ENCODE results near the gene NCOR2.

DNA sequence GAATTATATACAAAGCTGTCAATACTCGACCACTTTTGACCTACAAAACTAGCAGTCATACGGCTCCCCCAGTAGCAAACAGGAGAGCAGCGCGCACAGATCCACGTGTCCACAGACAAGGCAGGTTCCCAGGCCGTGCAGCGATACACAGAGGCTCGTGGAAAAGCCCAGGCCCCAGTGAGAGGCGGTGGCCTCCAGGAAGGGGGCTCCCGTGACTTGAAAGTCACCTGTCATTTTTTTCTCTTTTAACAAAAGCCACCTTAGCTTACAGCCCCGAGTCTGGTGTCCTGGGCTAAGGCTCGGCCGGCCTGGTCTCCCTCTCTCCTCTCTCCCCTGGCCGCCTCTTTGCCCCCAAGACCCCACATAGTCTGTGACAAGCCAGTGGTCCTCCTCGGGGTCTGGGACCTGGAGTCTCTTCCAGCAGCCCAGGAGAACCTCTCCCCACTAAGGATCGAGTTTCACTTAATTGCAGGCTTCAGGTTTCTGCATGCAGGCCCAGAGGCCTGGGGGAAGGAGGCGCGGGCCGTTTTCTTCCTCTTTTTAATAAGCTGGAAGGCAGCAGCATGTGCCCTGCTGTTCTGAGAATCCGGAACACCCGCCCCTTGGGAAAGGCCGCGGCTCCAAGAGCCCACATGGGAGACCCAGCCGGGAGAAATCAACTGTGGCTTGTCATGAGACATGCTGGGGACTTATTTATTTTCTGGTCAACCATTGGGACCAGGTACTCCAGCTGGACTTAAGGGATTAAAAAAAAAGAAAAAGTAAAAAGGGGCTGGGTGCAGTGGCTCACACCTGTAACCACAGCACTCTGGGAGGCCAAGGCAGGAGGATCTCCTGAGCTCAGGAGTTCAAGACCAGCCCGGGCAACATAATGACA, 15.9 kb downstream of the NCOR2 start:
- TF ChIP-seq, protein P1, sequence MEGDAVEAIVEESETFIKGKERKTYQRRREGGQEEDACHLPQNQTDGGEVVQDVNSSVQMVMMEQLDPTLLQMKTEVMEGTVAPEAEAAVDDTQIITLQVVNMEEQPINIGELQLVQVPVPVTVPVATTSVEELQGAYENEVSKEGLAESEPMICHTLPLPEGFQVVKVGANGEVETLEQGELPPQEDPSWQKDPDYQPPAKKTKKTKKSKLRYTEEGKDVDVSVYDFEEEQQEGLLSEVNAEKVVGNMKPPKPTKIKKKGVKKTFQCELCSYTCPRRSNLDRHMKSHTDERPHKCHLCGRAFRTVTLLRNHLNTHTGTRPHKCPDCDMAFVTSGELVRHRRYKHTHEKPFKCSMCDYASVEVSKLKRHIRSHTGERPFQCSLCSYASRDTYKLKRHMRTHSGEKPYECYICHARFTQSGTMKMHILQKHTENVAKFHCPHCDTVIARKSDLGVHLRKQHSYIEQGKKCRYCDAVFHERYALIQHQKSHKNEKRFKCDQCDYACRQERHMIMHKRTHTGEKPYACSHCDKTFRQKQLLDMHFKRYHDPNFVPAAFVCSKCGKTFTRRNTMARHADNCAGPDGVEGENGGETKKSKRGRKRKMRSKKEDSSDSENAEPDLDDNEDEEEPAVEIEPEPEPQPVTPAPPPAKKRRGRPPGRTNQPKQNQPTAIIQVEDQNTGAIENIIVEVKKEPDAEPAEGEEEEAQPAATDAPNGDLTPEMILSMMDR (IDR thresholded peaks at IDR 0.05): no peak
- no peak for TF ChIP-seq EZH2 (IDR thresholded peaks at IDR 0.05; ENCODE audit: borderline replicate concordance, insufficient read depth, low read depth, low read length, poor library complexity, severe bottlenecking)

Measured in B cell (primary cell).